Mesendoderm (in vitro differentiated cells): Measurements from ENCODE around the gene MRPS10.
"Not testable (repeated sequence)": the region's sequence is repeated elsewhere in the genome, so short reads cannot be mapped to it uniquely, and the experiment has no call there.

Experiments
- DNase-seq: peaks from one replicate; pipeline ENCODE4 v3.0.0; 2013
- H2AK5ac ChIP-seq: 2 replicates; pipeline ENCODE4 v1.6.1; 2013; ENCODE audit warnings: low read length, inconsistent platforms
- H2BK120ac ChIP-seq: 2 replicates; pipeline ENCODE4 v1.6.1; 2013; ENCODE audit warnings: low read depth, mild to moderate bottlenecking, low read length, moderate library complexity, mixed read lengths
- H2BK15ac ChIP-seq: replicated peaks from 2 replicates; pipeline ENCODE4 v1.6.1; 2013; ENCODE audit warnings: low read depth, mild to moderate bottlenecking, moderate library complexity
- H2BK5ac ChIP-seq: 2 replicates; pipeline ENCODE4 v1.6.1; 2013; ENCODE audit warnings: low read length, inconsistent platforms
- H3K18ac ChIP-seq: 2 replicates; pipeline ENCODE4 v1.6.1; 2013; ENCODE audit warnings: mild to moderate bottlenecking, low read length, mixed read lengths
- H3K23ac ChIP-seq: one replicate; pipeline ENCODE4 v1.6.1; 2013; ENCODE audit warnings: low read length
- H3K27ac ChIP-seq: 2 replicates; pipeline ENCODE4 v1.5.1; 2013; ENCODE audit warnings: low read depth, mild to moderate bottlenecking, inconsistent platforms, low read length, moderate library complexity
- H3K27me3 ChIP-seq: 2 replicates; pipeline ENCODE4 v1.6.1; 2013; ENCODE audit warnings: low read length, control low read depth, mild to moderate bottlenecking, inconsistent platforms; ENCODE audit not compliant: insufficient read depth, poor library complexity
- H3K36me3 ChIP-seq: 2 replicates; pipeline ENCODE4 v1.6.1; 2013; ENCODE audit warnings: low read length, inconsistent platforms; ENCODE audit not compliant: control insufficient read depth, insufficient read depth
- H3K4ac ChIP-seq: one replicate; pipeline ENCODE4 v1.6.1; 2013; ENCODE audit warnings: low read depth, mild to moderate bottlenecking, low read length, moderate library complexity
- H3K4me1 ChIP-seq: 2 replicates; pipeline ENCODE4 v1.6.1; 2013; ENCODE audit warnings: low read depth, low read length, inconsistent platforms; ENCODE audit not compliant: control insufficient read depth
- H3K4me2 ChIP-seq: 2 replicates; pipeline ENCODE4 v1.6.1; 2013; ENCODE audit warnings: low read length
- H3K4me3 ChIP-seq: 2 replicates; pipeline ENCODE4 v1.5.1; 2013; ENCODE audit warnings: mild to moderate bottlenecking, low read length
- H3K56ac ChIP-seq: one replicate; pipeline ENCODE4 v1.6.1; 2013; ENCODE audit warnings: low read length
- H3K79me1 ChIP-seq: 2 replicates; pipeline ENCODE4 v1.6.1; 2013; ENCODE audit warnings: low read length, inconsistent platforms
- H3K79me2 ChIP-seq: 2 replicates; pipeline ENCODE4 v1.6.1; 2013; ENCODE audit warnings: mild to moderate bottlenecking, low read length; ENCODE audit not compliant: control insufficient read depth, insufficient read depth
- H3K9ac ChIP-seq: 2 replicates; pipeline ENCODE4 v1.6.1; 2013; ENCODE audit warnings: low read length, inconsistent platforms
- H4K5ac ChIP-seq: one replicate; pipeline ENCODE4 v1.6.1; 2013; ENCODE audit warnings: low read length
- H4K8ac ChIP-seq: one replicate; pipeline ENCODE4 v1.6.1; 2013; ENCODE audit warnings: low read depth, mild to moderate bottlenecking, control low read depth, low read length, moderate library complexity
- WGBS: extraction: QIAGEN DNeasy Blood & Tissue Kit; methylation state at CpG from one replicate; pipeline ENCODE4 v1.1.7; 2013; ENCODE audit warnings: low lambda C conversion rate, missing lambda C conversion rate; ENCODE audit not compliant: insufficient coverage; ENCODE audit errors: extremely low coverage; 5-methylcytosine and 5-hydroxymethylcytosine counted together

MRPS10 gene

GRCh38 chr6:42169780-42170179 lies 47.9 kb downstream of the MRPS10 start:
- not testable (repeated sequence) for H3K27me3 ChIP-seq, H3K79me2 ChIP-seq, DNase-seq, H2BK120ac ChIP-seq, H3K79me1 ChIP-seq, H2AK5ac ChIP-seq, H4K8ac ChIP-seq, H3K36me3 ChIP-seq, H3K27ac ChIP-seq, H3K23ac ChIP-seq, H3K56ac ChIP-seq, H3K4me3 ChIP-seq, H4K5ac ChIP-seq, H3K4me2 ChIP-seq, H2BK15ac ChIP-seq, H3K4me1 ChIP-seq, H3K9ac ChIP-seq, H2BK5ac ChIP-seq, H3K18ac ChIP-seq, H3K4ac ChIP-seq
- no CpG with 5 or more reads among the region's 2 CpGs for WGBS

GRCh38 chr6:42168650-42169049 lies 49.0 kb downstream of the MRPS10 start:
- Histone ChIP-seq H3K36me3 (no peaks in the 10 kb centered on the region), H3K23ac (no peak overlapping the region), H3K4me1 (no peaks in the 10 kb centered on the region), H3K9ac (no peak overlapping the region), H3K56ac (no peak overlapping the region), H4K5ac (no peak overlapping the region), H3K79me2 (no peaks in the 10 kb centered on the region), H2BK120ac (no peak overlapping the region), H2BK5ac (no peak overlapping the region), H3K27me3 (no peaks in the 10 kb centered on the region), H3K4ac (no peak overlapping the region), H3K27ac (no peak overlapping the region), H3K4me2 (no peak overlapping the region), H3K79me1 (no peaks in the 10 kb centered on the region), H2AK5ac (no peak overlapping the region), H4K8ac (no peak overlapping the region), H3K18ac (no peak overlapping the region), H3K4me3 (no peak overlapping the region), H2BK15ac (no peak overlapping the region)
- no peak for DNase-seq
- no CpG with 5 or more reads among the region's 6 CpGs for WGBS

DNA sequence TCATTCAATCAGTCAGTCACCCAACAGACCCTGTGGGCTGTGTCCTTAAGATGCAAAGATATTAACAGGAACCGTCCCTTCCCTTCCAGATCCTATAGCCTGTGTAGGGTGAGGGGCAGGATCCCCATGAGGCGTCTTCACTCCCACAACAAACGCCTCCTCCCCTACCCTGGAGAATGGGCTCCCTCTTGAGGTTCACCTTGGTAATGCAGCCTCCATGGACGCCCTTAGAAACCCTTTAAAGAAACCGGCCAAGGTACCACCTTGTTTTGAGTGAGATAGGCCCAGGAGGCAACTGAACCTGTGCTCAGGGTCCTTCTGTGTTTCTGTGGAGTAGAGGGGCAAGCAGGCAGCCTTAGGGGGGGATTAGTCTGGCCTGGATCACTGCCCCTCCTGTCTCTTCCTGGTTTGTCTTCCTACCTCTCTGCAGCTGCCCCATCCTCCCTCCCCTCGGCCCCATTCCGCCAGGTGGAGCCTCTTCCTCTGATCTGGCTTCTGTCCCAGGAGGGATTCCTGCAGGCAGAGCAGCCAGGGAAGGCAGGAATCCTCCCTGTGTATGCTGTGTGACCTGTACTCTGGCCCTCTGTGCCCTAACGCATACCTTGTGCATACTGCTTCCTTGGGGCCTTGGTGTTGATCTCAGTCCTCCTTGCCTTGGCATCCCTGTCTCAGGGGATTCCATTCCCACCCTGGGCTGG lies 51.1 kb downstream of the MRPS10 start:
- no peak overlapping the region for H2BK15ac ChIP-seq

DNA sequence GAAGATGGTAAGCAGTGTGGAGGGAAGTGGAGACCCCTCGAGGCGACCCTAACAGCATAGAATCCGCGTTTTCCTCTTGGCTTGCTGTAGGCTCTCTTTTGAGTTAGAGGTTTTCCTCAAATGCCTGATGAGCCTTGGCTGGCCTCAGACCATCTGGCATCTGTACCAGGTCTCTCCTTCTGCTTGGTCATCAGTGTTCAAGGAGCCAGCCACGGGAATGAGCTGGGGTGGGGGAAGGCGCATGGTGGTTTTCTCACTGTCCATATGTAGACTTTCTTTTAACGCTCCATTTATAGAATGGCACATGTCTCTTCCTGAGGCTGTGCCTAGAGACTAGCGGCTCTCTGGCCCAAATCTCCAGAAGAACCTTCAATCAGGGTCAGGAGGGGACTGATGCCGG lies 52.6 kb downstream of the MRPS10 start:
- Histone ChIP-seq H2BK15ac (no peak overlapping the region), H3K4me2 (no peak overlapping the region), H2AK5ac (no peak overlapping the region), H4K5ac (no peak overlapping the region), H3K79me1 (no peaks in the 10 kb centered on the region), H3K27ac (no peak overlapping the region), H3K27me3 (no peaks in the 10 kb centered on the region), H3K4me3 (no peak overlapping the region), H3K9ac (no peak overlapping the region), H4K8ac (no peak overlapping the region), H3K56ac (no peak overlapping the region), H2BK5ac (no peak overlapping the region), H3K18ac (no peak overlapping the region), H3K23ac (no peak overlapping the region), H3K79me2 (no peaks in the 10 kb centered on the region), H2BK120ac (no peak overlapping the region), H3K4me1 (peaks cover 2% of the 10 kb centered on the region), H3K36me3 (no peaks in the 10 kb centered on the region), H3K4ac (no peak overlapping the region)
- no CpG with 5 or more reads among the region's 9 CpGs for WGBS
- DNase-seq: no peak

More for the DNA sequence above, 51.1 kb downstream of the MRPS10 start:
- peak; percentile 94 for DNase-seq
- Histone ChIP-seq H3K9ac (no peak overlapping the region), H3K56ac (peak overlapping the region; percentile 78), H3K23ac (no peak overlapping the region), H3K79me1 (no peaks in the 10 kb centered on the region), H2BK120ac (no peak overlapping the region), H3K4ac (no peak overlapping the region), H3K4me2 (no peak overlapping the region), H3K79me2 (no peaks in the 10 kb centered on the region), H3K18ac (no peak overlapping the region), H2AK5ac (no peak overlapping the region), H3K27me3 (no peaks in the 10 kb centered on the region), H4K8ac (no peak overlapping the region), H2BK5ac (no peak overlapping the region), H3K4me1 (peaks cover 2% of the 10 kb centered on the region), H4K5ac (no peak overlapping the region), H3K36me3 (no peaks in the 10 kb centered on the region), H3K4me3 (no peak overlapping the region), H3K27ac (no peak overlapping the region)
- no CpG with 5 or more reads among the region's 8 CpGs for WGBS

GRCh38 chr6:42163981-42164380 lies 53.7 kb downstream of the MRPS10 start:
- H4K8ac ChIP-seq: no peak overlapping the region
- no CpG with 5 or more reads among the region's 1 CpG for WGBS
- H4K5ac ChIP-seq: no peak overlapping the region
- H2BK120ac ChIP-seq: no peak overlapping the region
- H3K18ac ChIP-seq: peak overlapping the region; percentile 25
- H3K9ac ChIP-seq: no peak overlapping the region
- no peak overlapping the region for H3K27ac ChIP-seq
- peak overlapping the region; percentile 42 for H3K56ac ChIP-seq
- no peak overlapping the region for H3K4me3 ChIP-seq
- no peak overlapping the region for H3K4ac ChIP-seq
- H3K4me2 ChIP-seq: no peak overlapping the region
- no peaks in the 10 kb centered on the region for H3K36me3 ChIP-seq
- no peak overlapping the region for H2BK5ac ChIP-seq
- no peaks in the 10 kb centered on the region for H3K27me3 ChIP-seq
- H3K79me1 ChIP-seq: no peaks in the 10 kb centered on the region
- no peak overlapping the region for H3K23ac ChIP-seq
- peak; percentile 69 for DNase-seq
- no peaks in the 10 kb centered on the region for H3K79me2 ChIP-seq
- H2BK15ac ChIP-seq: no peak overlapping the region
- peaks cover 2% of the 10 kb centered on the region for H3K4me1 ChIP-seq
- H2AK5ac ChIP-seq: no peak overlapping the region

GRCh38 chr6:42162812-42163211 lies 54.8 kb downstream of the MRPS10 start:
- no peak overlapping the region for H3K18ac ChIP-seq
- H3K4me2 ChIP-seq: no peak overlapping the region
- no peak overlapping the region for H4K5ac ChIP-seq
- WGBS: no CpG with 5 or more reads among the region's 13 CpGs
- no peak overlapping the region for H2BK15ac ChIP-seq
- H3K56ac ChIP-seq: peak overlapping the region; percentile 58
- no peak overlapping the region for H2AK5ac ChIP-seq
- H3K79me1 ChIP-seq: no peaks in the 10 kb centered on the region
- H3K23ac ChIP-seq: no peak overlapping the region
- H3K27me3 ChIP-seq: no peaks in the 10 kb centered on the region
- peaks cover 2% of the 10 kb centered on the region for H3K4me1 ChIP-seq
- H3K36me3 ChIP-seq: no peaks in the 10 kb centered on the region
- no peak overlapping the region for H4K8ac ChIP-seq
- H3K4ac ChIP-seq: no peak overlapping the region
- no peak for DNase-seq
- no peak overlapping the region for H3K9ac ChIP-seq
- H2BK120ac ChIP-seq: no peak overlapping the region
- H3K27ac ChIP-seq: no peak overlapping the region
- H3K79me2 ChIP-seq: no peaks in the 10 kb centered on the region
- H2BK5ac ChIP-seq: no peak overlapping the region
- no peak overlapping the region for H3K4me3 ChIP-seq
